Measurements from ENCODE around the gene NPAS2. TPM values are rescaled to one million over a fixed set of nuclear protein-coding genes. Genes with fewer than 3 reads are reported as not detected.

Gene NPAS2
- polyA plus RNA-seq, 1 donor (not counting 4 experiments of a cell fraction or from before 2014, with no cell fraction given) = 17.7 TPM

DNA sequence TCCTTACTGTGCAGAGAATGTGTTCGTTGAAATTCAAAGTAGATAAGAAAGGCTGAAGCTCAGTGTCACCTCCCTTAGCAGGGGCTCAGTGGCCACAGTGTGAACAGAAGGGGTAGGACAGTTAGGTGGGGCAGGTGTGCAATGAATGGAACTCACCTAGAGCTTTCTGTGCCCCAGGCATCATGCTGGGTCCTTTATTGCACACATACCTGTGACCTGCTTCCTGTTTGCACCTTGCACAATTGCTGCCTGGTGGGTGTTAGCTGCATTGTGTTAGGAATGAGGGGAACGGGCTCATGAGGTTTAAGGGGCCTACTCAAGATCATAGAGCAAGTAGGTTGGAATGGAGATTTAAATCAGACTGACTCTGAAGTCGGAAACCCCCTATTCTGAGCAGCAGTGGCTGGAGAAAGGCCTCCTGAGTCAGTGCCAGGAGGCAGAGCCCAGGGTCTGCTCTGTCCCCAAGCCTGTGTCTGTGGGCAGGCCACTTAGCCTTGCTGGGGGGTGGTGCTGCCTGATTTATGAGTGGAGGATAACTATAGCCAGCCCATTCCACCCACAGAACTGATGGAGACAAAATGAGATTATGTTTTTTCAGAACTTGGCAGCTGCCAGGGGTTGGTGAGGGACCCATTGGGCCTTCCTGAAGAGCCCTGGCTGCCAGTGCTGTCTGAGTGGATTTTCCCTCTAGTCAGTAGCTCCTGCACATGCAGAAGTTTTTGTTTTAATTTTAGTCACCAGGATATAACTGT, 76.2 kb downstream of the NPAS2 start:
- no peak overlapping the region for H3K4me2 ChIP-seq (ENCODE audit: control insufficient read depth, extremely low read depth, insufficient read depth, low read depth, low read length)
- H2AFZ ChIP-seq (ENCODE audit: control insufficient read depth, low read length) = no peak overlapping the region
- H4K20me1 ChIP-seq (ENCODE audit: control insufficient read depth, extremely low read depth, insufficient read depth, low read length) = no peaks in the 10 kb centered on the region
- no peak for FAIRE-seq
- H3K9me1 ChIP-seq (ENCODE audit: control insufficient read depth, extremely low read depth, insufficient read depth, low read length) = no peaks in the 10 kb centered on the region
- H3K4me3 ChIP-seq (ENCODE audit: control insufficient read depth in 2 of 3, extremely low read depth in 1 of 3, insufficient read depth in 2 of 3, low read depth in 1 of 3, low read length in 3 of 3) = no peak overlapping the region
- no peaks in the 10 kb centered on the region for H3K27me3 ChIP-seq (ENCODE audit: control insufficient read depth, extremely low read depth, insufficient read depth, low read length)
- H3K4me1 ChIP-seq (ENCODE audit: control insufficient read depth, extremely low read depth, insufficient read depth, low read length) = peaks cover 9% of the 10 kb centered on the region
- dilution Hi-C loops (cut with MboI; ENCODE audit: extremely low pct_ligation_motif_present, low sequenced_read_pairs) = no loop called here
- H3K27ac ChIP-seq (ENCODE audit: control insufficient read depth, insufficient read depth, low read length) = no peak overlapping the region
- DNase-seq (ENCODE audit: low read depth, low spot score) = no peak
- no peaks in the 10 kb centered on the region for H3K79me2 ChIP-seq (ENCODE audit: control insufficient read depth, insufficient read depth, low read length)
- H3K9me3 ChIP-seq (ENCODE audit: control insufficient read depth, low read depth, low read length) = no peaks in the 10 kb centered on the region
- TF ChIP-seq EZH2 (IDR thresholded peaks at IDR 0.05; ENCODE audit: low read length) = no peak
- TF ChIP-seq, protein P1, sequence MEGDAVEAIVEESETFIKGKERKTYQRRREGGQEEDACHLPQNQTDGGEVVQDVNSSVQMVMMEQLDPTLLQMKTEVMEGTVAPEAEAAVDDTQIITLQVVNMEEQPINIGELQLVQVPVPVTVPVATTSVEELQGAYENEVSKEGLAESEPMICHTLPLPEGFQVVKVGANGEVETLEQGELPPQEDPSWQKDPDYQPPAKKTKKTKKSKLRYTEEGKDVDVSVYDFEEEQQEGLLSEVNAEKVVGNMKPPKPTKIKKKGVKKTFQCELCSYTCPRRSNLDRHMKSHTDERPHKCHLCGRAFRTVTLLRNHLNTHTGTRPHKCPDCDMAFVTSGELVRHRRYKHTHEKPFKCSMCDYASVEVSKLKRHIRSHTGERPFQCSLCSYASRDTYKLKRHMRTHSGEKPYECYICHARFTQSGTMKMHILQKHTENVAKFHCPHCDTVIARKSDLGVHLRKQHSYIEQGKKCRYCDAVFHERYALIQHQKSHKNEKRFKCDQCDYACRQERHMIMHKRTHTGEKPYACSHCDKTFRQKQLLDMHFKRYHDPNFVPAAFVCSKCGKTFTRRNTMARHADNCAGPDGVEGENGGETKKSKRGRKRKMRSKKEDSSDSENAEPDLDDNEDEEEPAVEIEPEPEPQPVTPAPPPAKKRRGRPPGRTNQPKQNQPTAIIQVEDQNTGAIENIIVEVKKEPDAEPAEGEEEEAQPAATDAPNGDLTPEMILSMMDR (optimal IDR thresholded peaks at IDR 0.05 in 1 of 3, IDR thresholded peaks at IDR 0.05 in 1 of 3, conservative IDR thresholded peaks at IDR 0.05 in 1 of 3; ENCODE audit: extremely low read depth in 1 of 3, insufficient read depth in 2 of 3, low read length in 3 of 3) = no peak
- H3K9ac ChIP-seq (ENCODE audit: control insufficient read depth, extremely low read depth, insufficient read depth, low read length) = no peak overlapping the region
- peaks cover 0 to 3% of the 10 kb centered on the region in 2 experiments for H3K36me3 ChIP-seq (ENCODE audit: control insufficient read depth in 2 of 2, extremely low read depth in 1 of 2, insufficient read depth in 2 of 2, low read length in 2 of 2)

DNA sequence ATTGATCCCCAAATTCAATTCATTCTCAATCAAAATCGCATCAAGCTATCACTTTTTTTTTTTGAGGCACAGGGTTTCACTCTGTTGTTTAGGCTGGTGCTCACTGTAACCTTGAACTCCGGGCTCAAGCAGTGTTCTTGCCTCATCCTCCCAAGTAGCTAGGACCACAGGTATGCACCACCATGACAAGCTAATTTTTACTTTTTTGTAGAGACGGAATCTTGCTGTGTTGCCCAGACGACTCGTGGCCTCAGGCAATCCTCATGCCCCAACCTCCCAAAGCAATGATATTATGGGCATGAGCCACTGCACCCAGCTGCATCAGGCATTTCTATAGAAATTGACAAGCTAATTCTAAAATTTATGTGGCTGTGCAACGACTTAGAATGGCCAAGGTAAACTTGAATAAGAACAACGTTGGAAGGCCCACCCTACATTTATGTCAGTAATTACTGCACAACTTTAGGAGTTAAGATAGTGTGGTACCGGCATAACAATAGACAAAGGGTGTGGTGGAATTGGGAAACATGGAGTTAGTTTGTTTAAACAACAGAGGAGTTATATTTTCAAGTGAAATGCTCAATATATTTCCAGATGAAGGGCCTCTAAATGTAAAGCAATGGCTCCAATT, 78.2 kb downstream of the NPAS2 start:
- no peaks in the 10 kb centered on the region for H4K20me1 ChIP-seq (ENCODE audit: control insufficient read depth, extremely low read depth, insufficient read depth, low read length)
- no peak overlapping the region for H3K27ac ChIP-seq (ENCODE audit: control insufficient read depth, insufficient read depth, low read length)
- no peak for DNase-seq (ENCODE audit: low read depth, low spot score)
- peaks cover 0 to 4% of the 10 kb centered on the region in 2 experiments for H3K36me3 ChIP-seq (ENCODE audit: control insufficient read depth in 2 of 2, extremely low read depth in 1 of 2, insufficient read depth in 2 of 2, low read length in 2 of 2)
- TF ChIP-seq, protein P1 (optimal IDR thresholded peaks at IDR 0.05 in 1 of 3, IDR thresholded peaks at IDR 0.05 in 1 of 3, conservative IDR thresholded peaks at IDR 0.05 in 1 of 3; ENCODE audit: extremely low read depth in 1 of 3, insufficient read depth in 2 of 3, low read length in 3 of 3) = no peak
- no peak for TF ChIP-seq EZH2 (IDR thresholded peaks at IDR 0.05; ENCODE audit: low read length)
- H3K4me3 ChIP-seq (ENCODE audit: control insufficient read depth in 2 of 3, extremely low read depth in 1 of 3, insufficient read depth in 2 of 3, low read depth in 1 of 3, low read length in 3 of 3) = no peak overlapping the region
- H3K4me2 ChIP-seq (ENCODE audit: control insufficient read depth, extremely low read depth, insufficient read depth, low read depth, low read length) = no peak overlapping the region
- H3K27me3 ChIP-seq (ENCODE audit: control insufficient read depth, extremely low read depth, insufficient read depth, low read length) = no peaks in the 10 kb centered on the region
- H2AFZ ChIP-seq (ENCODE audit: control insufficient read depth, low read length) = no peak overlapping the region
- H3K9me3 ChIP-seq (ENCODE audit: control insufficient read depth, low read depth, low read length) = no peaks in the 10 kb centered on the region
- H3K9ac ChIP-seq (ENCODE audit: control insufficient read depth, extremely low read depth, insufficient read depth, low read length) = no peak overlapping the region
- FAIRE-seq = no peak
- dilution Hi-C loops (cut with MboI; ENCODE audit: extremely low pct_ligation_motif_present, low sequenced_read_pairs) = no loop called here
- H3K4me1 ChIP-seq (ENCODE audit: control insufficient read depth, extremely low read depth, insufficient read depth, low read length) = peaks cover 15% of the 10 kb centered on the region
- no peaks in the 10 kb centered on the region for H3K9me1 ChIP-seq (ENCODE audit: control insufficient read depth, extremely low read depth, insufficient read depth, low read length)
- H3K79me2 ChIP-seq (ENCODE audit: control insufficient read depth, insufficient read depth, low read length) = no peaks in the 10 kb centered on the region

All from keratinocyte (primary cell).